Measurements from ENCODE around the gene SLC2A6.

Gene SLC2A6

GRCh38 chr9:133478851-133479711 lies at the start of gene SLC2A6:
TSS of gene SLC2A6 (minus strand) at chr9:133479099. CDS start at chr9:133479059, 40 bp downstream.
- DNase-seq = peak; percentile 48

- DNase-seq = no peak
These were observed 49.3 kb upstream of the SLC2A6 start for GRCh38 chr9:133528001-133528875.

- DNase-seq = no peak
These were observed 48.6 kb upstream of the SLC2A6 start for GRCh38 chr9:133527444-133527920.

GRCh38 chr9:133526721-133527321 lies 47.9 kb upstream of the SLC2A6 start:
- no peak for DNase-seq

- no peak for DNase-seq
These were observed 46.8 kb upstream of the SLC2A6 start for GRCh38 chr9:133525677-133526076.

GRCh38 chr9:133524679-133525228 lies 45.9 kb upstream of the SLC2A6 start, which contains the start of gene MYMK:
TSS of gene MYMK (minus strand) at chr9:133524959. CDS start at chr9:133524844, 115 bp downstream.
- DNase-seq = no peak

GRCh38 chr9:133524146-133524545 lies 45.2 kb upstream of the SLC2A6 start:
- DNase-seq = no peak

GRCh38 chr9:133523106-133523505 lies 44.2 kb upstream of the SLC2A6 start:
- DNase-seq = no peak

GRCh38 chr9:133522073-133522910 lies 43.4 kb upstream of the SLC2A6 start:
- DNase-seq = no peak

- no peak for DNase-seq
These were observed 42.5 kb upstream of the SLC2A6 start for GRCh38 chr9:133521122-133522072.

GRCh38 chr9:133520121-133520835 lies 41.4 kb upstream of the SLC2A6 start:
- no peak for DNase-seq

GRCh38 chr9:133519693-133520092 lies 40.8 kb upstream of the SLC2A6 start:
- no peak for DNase-seq

- DNase-seq = no peak
These were observed 40.0 kb upstream of the SLC2A6 start for GRCh38 chr9:133518706-133519449.

GRCh38 chr9:133518200-133518599 lies 39.3 kb upstream of the SLC2A6 start:
- DNase-seq = no peak

- DNase-seq = no peak
These were observed 38.8 kb upstream of the SLC2A6 start for GRCh38 chr9:133517711-133518110.

- DNase-seq = no peak
These were observed 38.1 kb upstream of the SLC2A6 start for GRCh38 chr9:133516961-133517350.

GRCh38 chr9:133516256-133516960 lies 37.5 kb upstream of the SLC2A6 start:
- DNase-seq = no peak

- DNase-seq = no peak
These were observed 36.8 kb upstream of the SLC2A6 start for GRCh38 chr9:133515615-133516255.

Data from GOT3 (cell line).